ENCODE measurements around the gene COL17A1. TPM values are rescaled to one million over a fixed set of nuclear protein-coding genes. Genes with fewer than 3 reads are reported as not detected.

Gene COL17A1
- not detected in 2 replicates for total RNA-seq

- intact Hi-C loops (cut with micrococcal nuclease) = no loop called here
Observed at GRCh38 chr10:104085801-104086400, at the start of gene COL17A1. TSS of gene COL17A1 (minus strand) at chr10:104085880. CDS start at chr10:104080673, 5,207 bp downstream.

DNA sequence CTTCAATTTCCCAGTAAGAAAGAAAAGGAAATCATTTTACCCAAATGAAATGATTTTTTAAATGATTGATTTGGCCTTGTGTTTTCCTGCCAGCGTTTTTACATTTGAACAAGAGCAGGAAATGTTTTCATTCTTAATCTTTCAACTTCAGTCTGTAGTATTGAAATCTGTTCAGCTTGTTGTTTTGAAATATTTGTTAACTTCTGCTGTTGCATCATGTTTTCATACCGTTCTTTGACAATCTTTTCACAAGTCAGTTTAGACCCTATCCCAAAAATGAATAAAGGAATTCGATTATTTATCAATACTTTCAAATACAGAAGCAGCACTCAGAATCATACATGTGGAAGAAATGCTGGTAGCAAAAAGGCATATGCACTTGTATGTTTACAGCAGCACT, 44.4 kb upstream of the COL17A1 start:
- intact Hi-C loops (cut with micrococcal nuclease) = no loop called here

DNA sequence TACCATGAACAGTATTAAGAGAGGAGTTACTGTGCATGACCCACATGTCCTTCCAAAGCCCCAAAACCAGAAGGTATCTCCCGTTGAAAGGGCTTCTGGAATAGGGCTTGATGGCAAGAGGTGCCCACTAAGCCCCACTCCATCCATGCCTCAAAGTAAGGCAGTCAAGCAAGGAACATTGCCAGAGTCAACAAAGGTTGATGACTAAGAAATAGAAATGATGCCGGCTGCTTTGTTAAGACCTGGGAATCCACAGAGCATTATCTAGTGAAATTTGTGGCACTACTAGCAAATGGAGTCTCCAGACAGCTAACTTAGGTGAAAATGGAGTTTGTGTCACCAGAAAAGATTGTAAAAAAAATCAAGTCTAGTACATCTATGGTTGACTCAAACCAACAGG, 42.5 kb upstream of the COL17A1 start:
- intact Hi-C loops (cut with micrococcal nuclease) = no loop called here

- intact Hi-C loops (cut with micrococcal nuclease) = no loop called here
Observed at GRCh38 chr10:104127411-104127810, 41.7 kb upstream of the COL17A1 start.

DNA sequence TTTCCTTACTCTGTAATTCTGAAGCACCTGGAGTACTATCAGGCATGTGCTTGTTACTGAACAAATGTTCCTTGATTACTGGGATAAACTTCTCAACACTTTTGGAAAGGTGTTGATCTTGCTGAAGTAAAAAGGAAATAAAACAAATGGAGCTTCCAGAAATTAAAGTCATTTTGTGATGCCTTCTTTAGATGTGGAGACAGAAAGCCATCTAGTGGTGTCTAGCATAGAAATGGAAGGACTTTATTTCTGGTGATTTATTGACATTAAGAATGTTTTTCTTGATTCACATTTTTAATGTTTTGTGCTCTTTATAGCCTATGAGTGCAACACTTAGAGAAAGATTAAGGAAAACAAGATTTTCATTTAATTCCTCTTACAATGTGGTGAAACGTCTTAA, 37.7 kb upstream of the COL17A1 start:
- intact Hi-C loops (cut with micrococcal nuclease) = loop anchor here (2.0 to 5.0 kb wide), 5 partner anchors 141 to 1701 kb away; partner anchors contain the start of genes CFAP58, FBXL15 and ITPRIP

DNA sequence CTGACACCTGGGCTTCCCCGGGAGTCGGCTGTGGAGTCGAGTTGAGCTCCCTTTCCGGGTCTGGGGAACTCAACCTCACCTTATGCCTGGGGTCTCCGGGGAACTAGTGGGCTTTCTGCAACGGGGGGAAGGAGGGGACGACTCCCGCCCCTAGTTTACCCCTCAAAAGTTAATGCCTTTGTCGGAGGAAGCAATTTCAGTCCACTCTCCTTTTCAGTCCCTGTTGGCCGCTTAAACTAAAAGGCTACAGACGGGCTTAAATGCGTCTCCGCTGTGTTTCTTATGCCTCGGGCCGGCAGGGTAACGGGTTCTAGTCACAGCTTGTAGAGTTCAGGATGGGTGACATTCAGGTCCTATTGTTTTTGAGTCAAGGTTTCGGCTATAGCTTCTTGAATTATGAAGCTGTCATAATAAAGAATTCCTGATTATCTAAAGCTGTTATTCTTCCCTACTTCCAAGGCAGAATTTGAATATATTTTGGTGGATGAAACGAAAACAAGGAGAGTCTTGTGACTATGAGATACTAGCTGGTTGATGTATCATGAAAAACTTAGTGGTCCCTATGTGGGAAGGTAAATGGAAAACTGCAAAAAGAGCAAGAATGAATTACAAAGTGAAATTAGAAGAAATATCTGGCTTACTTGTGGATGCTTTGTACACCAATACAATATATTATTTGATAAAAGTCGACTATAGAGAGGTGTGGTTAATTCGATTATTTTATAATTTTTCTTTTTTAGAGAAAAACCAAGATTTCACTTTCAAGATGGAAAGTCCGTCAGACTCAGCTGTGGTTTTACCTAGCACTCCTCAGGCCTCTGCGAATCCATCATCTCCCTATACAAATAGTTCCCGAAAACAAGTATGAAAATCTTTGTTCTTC, 36.8 kb upstream of the COL17A1 start:
- intact Hi-C loops (cut with micrococcal nuclease) = loop anchor here (2.0 to 5.0 kb wide), 5 partner anchors 140 to 1700 kb away; partner anchors contain the start of genes CFAP58, FBXL15 and ITPRIP

DNA sequence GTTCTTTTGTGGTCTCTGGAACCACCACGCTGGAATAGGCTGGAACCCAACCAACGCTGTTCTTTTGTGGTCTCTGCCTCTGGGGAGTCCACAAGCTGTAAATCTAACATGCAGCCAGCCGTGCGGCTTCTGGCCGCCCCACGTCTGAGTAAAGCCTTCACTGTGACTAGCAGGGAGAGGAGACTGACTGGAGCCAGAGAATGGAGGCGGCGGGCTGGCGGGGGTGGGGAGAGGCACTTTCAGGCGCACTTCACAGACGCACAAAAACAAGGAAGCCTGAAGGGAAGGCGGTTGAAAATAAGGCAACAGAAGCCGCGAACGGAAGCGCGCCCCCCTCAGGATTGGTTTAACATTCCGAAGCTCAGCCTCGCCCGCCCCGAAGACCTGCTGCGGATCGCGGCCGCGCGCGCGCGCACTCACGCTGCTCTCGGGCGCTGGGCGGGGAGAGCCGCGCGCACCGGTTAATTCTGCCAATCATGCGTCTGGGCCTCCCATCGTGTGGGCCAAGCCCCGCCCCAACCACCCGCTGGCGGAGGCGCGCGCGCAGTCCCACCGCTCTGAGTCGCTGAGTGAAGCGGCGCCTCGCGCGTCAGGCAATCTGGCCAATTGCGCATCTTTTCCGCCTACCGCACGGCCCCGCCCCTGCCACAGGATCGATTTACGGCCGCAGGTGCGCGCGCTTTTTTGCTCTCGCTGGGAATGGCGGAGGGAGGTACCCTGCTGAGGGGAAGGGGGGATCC, 36.0 kb upstream of the COL17A1 start, which contains the start of gene SFR1:
TSS of gene SFR1 (plus strand) at position 687 of the 740 bp plus-strand sequence. CDS start at position 700, 13 bp downstream.
- intact Hi-C loops (cut with micrococcal nuclease) = loop anchor here (1.0 to 5.0 kb wide), 11 partner anchors 111 to 1699 kb away; partner anchors contain the start of genes CFAP43, CFAP58, FBXL15 and ITPRIP

- intact Hi-C loops (cut with micrococcal nuclease) = loop anchor here (1.0 to 5.0 kb wide), 10 partner anchors 111 to 1699 kb away; partner anchors contain the start of genes CFAP43, FBXL15, ITPRIP and SLK
Observed at GRCh38 chr10:104120903-104121484, 35.3 kb upstream of the COL17A1 start.

GRCh38 chr10:104120512-104120902, 34.8 kb upstream of the COL17A1 start:
- intact Hi-C loops (cut with micrococcal nuclease) = loop anchor here (5.0 kb wide), 4 partner anchors 138 to 1698 kb away; partner anchors contain the start of genes FBXL15 and ITPRIP

DNA sequence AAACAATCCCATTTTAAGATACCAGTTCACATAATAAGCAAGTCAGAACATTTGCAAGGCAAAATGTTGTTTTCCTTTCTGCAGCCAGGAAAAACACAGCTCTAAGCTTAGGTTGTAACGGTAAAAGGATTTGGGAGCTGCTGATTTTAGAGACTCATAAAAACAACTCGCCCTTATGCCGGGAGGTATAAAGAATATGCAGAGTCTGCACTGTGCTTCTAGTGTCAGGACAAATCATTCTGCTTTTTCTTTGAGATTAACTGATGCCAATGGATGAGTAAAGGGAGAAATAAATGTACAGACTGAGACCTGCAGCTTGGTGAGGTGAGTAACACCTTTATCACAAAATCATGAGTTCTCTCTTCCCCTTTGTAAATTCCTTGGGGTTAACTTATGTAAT, 34.3 kb upstream of the COL17A1 start:
- intact Hi-C loops (cut with micrococcal nuclease) = loop anchor here (5.0 kb wide), 4 partner anchors 138 to 1698 kb away; partner anchors contain the start of genes FBXL15 and ITPRIP

GRCh38 chr10:104117839-104118323, 32.2 kb upstream of the COL17A1 start:
- intact Hi-C loops (cut with micrococcal nuclease) = no loop called here

- intact Hi-C loops (cut with micrococcal nuclease) = no loop called here
Observed at GRCh38 chr10:104113376-104113956, 27.8 kb upstream of the COL17A1 start.

GRCh38 chr10:104109908-104110662, 24.4 kb upstream of the COL17A1 start:
- intact Hi-C loops (cut with micrococcal nuclease) = no loop called here

- intact Hi-C loops (cut with micrococcal nuclease) = no loop called here
Observed at GRCh38 chr10:104104926-104105325, 19.2 kb upstream of the COL17A1 start.

- intact Hi-C loops (cut with micrococcal nuclease) = no loop called here
Observed at GRCh38 chr10:104104418-104104817, 18.7 kb upstream of the COL17A1 start.

DNA sequence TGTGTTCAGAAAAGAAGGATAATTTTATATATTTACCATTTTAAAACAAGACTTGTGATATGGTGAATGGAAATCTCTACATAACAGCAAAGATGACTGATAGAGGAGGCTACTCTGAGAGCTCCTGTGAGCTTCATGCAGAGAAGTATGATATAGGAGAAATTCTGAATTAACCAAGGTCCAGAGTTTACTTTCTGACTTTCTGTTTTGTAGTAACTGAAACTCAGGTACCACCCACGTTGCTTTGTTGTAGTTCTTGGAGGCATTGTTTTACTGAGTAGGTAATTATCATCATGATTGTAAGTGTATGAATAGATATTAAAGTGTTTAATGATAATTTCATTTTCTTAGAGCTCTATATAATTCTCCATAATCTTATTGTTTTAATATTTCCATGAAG, 18.3 kb upstream of the COL17A1 start:
- intact Hi-C loops (cut with micrococcal nuclease) = no loop called here

DNA sequence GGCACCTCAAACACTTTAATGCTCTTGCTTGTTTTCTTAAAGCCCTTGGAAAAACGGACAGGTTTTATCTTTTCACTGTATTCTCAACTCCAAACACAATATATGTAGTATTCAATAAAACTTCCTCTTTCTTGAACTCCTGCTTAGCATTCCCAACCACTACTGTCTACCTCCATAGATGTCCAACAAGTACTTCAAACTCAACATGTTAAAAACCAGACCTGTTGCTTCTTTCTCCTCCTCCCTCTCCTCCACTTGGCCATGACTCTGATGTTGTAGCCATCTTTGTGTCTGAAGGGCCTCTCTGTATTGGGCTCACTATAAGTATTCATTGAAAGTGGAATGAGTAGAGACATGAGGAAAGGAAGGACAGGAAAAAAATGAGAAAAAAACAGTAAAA, 16.2 kb upstream of the COL17A1 start:
- intact Hi-C loops (cut with micrococcal nuclease) = no loop called here

- intact Hi-C loops (cut with micrococcal nuclease) = no loop called here
Observed at GRCh38 chr10:104100795-104101194, 15.1 kb upstream of the COL17A1 start.

- intact Hi-C loops (cut with micrococcal nuclease) = no loop called here
Observed at GRCh38 chr10:104099941-104100340, 14.3 kb upstream of the COL17A1 start.

DNA sequence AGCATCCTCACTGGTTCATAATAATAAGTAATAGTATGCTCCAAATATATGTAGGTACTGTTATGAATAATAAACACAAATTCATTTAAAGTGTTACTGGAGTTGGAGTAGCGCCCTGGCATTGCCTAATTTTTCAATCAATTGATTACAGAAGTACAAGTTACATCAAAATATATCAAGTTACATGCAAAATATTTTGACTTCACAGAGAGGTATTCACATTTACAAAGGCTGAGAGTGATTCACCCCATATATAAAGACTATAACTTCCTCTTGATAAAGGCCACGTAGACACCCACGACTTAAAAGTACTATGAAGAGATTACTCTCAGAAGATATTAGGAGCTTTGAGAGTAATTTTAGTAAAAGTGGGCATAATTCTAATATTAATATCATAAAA, 13.6 kb upstream of the COL17A1 start:
- intact Hi-C loops (cut with micrococcal nuclease) = no loop called here
